Measurements from ENCODE around the gene ANKRD9.

GRCh38 chr14:102516531-102517391 is 7.2 kb upstream of the ANKRD9 start:
- TF ChIP-seq CTCF (IDR thresholded peaks at IDR 0.05): peak; percentile 23 to 98 (median 76)
- no peak for TF ChIP-seq POLR2A (IDR thresholded peaks at IDR 0.05)
